Activated T-cell treated with anti-CD3 and anti-CD28 coated beads for 24 hours (primary cell): ENCODE data around the gene TGM2.

ENCODE experiments used
- DNase-seq: peaks from one replicate; pipeline ENCODE4 v3.0.0-alpha.2; 2020; ENCODE audit warnings: low read depth

Gene TGM2

DNA sequence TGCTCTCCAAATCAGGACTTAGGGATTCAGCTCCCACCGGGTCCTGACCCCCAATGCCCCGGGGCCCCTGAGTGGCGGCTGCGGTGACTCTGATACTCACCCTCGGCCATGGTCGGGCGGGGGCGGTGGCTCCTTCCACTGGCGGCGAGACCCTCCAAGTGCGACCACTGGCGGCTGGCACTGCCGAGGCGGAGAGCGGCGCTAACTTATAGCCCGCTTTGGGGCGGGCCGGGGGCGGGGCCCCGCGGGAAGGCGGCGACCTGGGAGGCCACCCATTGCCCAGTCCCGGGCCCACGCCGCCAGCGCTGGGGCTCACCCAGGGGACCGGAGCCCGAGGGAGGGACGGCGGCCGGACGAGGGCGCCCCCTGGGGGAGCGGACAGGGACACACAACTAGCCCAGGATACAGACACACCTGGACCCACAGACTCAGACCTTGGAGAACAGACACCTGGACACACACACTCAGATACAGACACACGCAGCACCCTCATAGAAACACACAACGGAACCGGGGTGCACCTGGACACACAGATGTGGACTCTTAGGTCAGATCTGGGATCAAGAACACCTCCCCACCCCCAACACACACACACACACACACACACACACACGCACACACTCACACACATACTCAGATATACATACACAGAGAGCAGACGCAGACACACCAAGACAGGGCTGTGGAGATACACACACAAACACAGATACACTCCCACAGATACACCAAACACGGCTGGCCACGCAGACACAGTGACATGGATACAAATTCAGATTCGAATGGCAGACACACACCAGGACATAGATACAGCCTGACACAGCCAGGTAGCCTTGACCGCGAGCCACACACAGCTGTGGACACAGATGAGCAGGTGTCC lies at the start of gene TGM2:
Gene TGM2, minus strand, starts transcription at position 182 of the 877 bp plus-strand sequence. Its CDS starts 72 bp downstream, at position 110.
- peak; percentile 26 for DNase-seq

DNA sequence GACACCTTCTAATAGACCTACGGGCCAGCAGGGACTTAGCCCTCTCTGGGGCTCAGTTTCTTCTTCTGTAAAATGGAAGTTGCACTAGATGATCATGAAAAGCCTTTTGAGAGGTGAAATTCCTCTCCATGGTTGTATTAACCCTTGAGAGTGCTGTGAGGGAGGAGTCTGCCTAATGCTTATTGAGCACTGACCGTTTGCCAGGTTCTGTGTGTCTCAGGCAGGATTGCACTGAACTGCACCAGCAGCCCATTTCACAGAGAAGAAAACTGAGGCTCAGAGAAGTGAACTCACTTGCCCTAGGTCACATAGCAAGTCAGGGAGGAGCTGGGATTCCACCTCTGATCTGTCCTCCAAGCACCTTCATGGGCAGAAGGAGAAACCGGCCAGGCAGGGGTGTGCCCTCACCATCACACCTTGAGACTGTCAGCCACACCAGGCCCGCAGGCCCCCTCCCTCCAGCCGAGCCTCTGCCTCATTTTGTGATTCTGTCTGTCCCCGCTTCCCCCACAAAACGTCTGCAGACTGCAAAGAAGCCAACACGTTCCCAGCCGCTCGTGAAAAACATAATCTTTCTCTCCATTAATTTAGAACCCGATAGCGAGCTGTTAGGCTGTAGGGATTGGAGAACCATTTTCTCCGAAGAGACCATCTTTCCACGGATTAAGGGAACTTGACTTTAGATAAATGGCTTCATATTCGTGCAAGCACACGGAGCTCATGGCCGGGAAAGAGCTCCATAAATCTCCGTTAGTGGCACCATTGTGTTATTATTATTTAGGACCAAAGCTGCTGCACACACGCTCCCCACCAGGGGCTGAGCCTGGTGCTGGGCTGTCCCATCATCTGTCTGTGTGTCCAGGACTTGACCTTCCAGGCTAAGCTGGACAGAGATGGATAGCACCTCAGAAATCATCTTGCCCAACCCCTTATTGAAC lies 49.5 kb upstream of the TGM2 start:
- DNase-seq, result no peak

DNA sequence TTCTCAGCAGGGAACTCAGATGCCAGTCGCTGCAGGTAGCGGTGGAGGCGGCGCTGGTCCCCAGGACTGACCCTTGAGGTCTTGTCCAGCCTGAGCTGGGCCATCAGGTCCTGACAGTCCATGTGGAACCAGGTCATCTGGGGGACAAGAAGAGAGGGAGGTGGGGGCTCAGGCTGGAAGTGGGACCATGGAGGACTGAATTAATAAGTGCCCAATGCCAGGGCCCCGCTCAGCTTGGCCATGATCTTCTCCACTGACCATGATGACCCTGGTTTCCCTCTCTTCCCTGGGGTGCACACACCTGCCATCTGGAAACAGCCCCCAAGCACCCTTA lies 48.5 kb upstream of the TGM2 start:
- no peak for DNase-seq

DNA sequence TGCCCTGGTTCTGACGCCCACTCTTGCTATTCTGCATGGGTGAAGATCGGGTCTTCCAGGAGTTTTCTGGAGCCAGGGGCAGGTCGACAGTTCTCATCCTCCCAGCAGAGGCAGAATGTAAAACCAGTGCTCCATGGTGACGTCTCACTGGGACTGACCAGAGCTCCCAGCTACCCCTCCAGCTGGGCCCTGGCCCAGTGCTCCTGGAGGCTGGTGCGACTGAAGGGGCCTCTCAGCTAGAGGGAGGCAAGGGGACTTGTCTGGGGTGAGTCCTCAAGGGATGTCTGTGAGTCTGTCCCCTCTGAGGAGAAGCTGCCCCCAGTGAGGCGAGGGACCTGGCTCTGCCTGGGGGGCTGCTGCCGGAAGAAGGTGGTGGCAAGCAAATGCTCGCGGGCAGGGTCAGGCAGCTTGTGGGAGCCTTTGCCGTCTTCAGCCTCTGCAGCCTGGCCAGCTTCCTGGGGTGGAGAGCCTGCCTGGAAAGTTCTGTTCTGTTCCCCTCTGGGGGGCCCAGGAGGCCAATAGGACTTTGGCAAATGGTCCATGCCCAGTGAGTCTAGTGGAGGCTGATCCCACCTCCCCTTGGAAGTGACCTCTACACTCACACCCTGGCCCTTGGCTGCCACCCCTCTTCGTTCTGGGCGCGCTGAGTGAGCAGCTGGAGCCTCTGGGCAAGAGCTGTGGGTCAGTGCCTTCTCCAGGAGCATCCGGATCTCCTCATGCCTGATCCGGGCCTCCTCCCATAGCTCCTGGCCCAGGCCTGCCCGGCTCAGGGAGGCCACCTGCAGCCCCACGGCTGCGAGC lies 47.9 kb upstream of the TGM2 start:
- DNase-seq, result no peak

DNA sequence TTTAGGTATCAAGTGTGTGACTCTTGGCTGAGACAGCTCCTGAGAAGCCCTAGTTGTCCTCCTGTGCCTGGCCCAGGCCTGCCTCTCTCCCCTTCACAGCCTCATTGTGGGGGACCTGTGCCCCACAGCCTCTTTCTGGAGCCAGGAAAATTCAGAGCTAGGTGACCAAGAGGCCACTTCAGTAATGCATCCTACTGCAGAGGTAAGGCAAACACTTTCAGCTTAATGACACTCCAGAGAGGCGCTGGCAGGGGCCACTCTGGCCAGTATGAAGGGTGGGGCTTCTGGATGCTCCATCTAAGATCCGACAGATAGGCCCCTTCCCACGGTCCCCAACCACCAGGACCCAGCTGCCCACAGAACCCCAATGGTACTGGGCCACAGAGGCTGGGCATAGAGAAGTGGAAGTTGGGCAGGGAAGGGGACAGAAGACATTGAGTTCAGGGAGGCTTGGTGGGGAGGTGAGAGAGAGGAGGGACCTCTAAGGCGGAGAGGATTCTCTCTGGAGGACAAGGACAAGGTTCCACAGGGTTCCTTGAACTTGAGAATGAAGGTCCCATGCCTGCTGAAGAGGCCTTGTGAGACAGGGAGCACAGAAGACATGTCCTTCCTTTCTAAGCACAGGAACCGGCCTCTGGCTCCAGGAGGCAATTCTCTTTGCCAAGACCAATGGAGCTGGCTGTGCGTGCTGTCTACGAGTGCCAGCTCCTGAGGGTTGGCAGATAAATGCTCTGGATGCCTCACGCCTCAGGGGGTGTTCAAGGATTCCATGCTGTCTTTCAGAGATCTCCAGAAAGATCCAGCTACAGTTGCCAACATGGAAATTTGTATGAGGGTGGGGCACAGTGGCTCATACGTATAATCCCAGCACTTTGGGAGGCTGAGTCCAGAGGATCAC lies 46.4 kb upstream of the TGM2 start:
- DNase-seq, result no peak

DNA sequence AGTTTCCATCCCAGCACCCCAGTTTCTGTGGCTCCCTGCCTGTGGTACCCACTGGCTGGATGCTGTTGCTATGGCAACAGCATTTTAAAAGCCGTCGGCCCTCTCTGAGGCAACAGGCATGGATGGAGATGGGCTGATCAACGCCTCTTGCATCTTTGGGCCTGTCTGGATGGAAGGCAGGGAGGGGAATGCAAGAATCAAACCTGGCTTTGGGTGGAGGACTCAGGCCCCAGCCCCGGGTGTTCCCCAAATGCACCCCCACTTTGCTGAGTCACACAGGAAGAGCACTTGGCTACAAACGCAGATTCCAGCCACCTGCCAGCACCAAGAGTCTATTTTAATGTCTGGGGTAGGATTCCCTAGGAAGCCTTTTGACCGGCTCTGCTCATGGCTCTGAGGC lies 45.7 kb upstream of the TGM2 start:
- no peak for DNase-seq

DNA sequence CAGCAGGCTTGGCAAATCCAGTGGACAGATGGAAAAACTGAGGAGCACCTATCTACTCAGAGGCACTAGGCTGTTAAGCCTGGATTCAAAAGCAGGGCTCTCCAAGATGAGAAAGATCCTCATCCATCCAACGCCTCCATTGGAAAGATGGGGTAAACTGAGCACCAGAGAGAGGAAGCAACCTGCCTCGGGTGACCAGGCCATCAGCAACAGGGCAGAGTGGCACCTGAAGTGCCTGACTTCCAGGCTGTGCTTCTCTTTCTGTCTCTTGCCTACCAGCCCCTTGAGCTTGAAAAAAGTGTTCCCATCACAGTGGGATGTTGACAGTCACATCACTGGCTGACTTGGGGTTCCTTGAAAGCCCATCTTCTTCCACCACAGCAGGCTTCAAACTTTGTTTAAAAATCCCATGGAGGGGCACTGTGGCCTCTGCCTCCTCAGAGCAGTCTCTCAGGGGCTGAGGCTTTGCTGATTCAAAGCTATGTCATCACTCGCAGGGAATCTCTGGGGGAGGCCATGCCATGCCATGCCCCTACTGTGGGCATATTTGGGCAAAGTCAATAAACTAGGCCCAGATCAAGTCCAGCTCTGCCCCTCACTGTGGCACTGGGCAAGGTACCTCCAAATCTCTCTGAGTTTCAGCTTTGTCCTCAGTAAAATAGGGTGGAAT lies 44.8 kb upstream of the TGM2 start:
- DNase-seq, result no peak

DNA sequence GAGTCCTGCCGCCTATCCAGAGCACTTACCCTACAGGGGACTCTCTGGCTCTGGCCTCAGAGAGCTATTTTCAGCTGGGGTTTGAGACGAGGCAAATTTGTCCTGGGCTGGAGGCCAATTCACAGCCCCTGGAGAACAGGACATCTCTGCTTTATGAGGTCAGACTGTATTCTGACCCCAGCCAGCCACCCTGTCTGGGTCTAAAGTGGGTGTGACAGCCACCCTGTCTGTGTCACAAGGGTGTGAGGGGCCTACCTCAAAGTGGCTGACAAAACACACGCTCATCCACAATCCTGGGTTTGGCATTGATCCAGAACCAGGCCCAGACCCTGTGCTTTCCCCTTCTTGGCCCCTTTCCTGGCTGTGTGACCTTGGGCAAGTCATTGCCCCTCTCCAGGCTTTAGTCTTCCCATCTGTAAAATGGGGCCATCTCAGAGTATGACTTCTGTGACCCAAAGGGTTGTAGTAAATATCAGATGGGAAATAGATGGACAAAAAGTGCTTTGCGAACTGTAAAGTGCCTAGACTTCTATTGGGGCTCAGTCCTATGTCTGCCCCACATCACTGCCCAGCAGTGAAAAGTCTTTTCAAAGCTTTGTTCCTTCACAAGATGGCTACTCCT lies 44.1 kb upstream of the TGM2 start:
- DNase-seq, result no peak

DNA sequence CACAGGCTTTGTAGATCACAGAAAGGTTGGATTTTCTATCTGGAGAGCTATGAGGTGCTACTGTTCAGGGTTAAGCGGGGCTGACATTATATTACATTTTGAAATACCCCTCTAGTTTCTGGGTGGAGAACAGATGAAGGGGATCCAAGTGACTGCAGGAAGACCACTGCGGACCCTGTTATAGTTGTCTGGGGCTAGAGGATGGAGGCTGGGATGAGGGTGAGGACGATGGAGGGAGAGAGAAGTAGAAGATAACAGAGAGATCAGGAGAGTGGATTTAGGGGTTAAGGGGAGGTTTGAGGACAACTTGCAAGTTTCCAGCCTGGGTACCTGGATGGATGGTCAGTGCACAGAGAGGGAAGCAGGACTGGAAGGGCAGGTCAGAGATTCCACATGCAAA lies 43.5 kb upstream of the TGM2 start:
- DNase-seq, result no peak

DNA sequence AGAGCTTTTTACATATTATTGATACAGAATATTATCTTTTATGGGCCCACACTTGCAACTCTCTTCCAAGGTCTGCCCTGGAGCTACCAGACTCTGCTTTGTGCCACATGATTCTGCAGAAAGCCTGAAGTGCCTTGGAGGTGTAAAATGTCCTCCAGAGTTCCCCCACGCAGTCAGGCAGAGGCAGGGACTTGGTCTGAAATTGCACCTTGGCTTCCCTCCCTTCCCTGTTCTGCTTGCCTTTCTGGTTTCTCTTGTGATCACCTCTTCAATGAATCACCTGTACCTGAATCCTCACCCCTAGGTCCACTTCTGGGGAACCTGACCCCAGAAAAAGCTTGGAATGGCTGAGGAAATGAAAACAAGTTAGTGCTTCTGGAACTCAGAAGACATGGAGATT lies 43.0 kb upstream of the TGM2 start:
- no peak for DNase-seq

DNA sequence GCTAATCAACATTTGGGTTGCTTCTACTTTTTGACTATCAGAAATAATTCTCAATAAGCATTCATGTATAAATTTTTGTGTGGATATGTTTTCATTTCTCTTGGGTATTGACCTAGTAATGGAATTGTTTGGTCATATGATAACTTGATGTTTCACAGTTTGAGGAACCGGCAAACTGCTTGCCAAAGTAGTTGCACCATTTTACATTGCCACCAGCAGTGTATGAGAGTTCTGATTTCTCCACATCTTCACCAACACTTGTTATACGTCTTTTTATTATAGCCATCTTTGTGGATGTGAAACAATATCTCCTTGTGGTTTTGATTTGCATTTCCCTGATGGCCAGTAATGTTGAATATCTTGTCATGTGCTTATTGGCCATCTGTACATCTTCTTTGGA lies 42.6 kb upstream of the TGM2 start:
- no peak for DNase-seq

DNA sequence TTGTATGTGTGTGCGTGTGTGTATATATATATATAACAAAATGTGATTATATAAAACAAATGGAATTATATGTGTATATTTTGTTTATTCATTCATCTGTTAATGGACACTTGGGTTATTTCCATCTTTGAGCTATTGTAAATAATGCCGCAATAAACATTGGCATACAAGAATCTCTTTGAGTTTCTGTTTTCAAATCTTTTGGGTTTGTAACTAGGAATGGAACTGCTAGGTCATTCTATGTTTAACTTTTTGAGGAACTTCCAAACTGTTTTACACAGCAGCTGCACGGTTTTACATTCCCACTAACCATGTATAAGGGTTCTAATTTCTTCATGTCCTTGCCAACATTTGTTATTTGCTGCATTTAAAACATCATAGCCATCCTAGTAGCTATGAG lies 39.9 kb upstream of the TGM2 start:
- no peak for DNase-seq

DNA sequence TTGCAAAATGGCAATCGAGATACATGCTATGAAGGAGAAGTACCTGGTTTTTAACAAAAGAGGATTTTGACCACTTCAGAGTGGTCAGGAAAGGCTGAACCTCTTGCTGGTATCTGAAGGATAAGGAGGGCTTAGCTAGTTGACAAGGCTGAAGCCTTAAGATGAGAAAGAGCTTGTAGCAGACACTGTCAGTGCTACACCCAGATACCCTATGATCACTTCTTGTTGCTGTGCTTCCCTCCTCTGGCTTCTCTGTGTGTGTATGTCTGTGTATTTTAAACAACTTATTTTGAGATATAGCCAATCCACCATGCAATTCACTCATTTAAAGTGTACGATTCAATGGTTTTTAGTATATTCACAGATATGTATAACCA lies 38.9 kb upstream of the TGM2 start:
- no peak for DNase-seq

DNA sequence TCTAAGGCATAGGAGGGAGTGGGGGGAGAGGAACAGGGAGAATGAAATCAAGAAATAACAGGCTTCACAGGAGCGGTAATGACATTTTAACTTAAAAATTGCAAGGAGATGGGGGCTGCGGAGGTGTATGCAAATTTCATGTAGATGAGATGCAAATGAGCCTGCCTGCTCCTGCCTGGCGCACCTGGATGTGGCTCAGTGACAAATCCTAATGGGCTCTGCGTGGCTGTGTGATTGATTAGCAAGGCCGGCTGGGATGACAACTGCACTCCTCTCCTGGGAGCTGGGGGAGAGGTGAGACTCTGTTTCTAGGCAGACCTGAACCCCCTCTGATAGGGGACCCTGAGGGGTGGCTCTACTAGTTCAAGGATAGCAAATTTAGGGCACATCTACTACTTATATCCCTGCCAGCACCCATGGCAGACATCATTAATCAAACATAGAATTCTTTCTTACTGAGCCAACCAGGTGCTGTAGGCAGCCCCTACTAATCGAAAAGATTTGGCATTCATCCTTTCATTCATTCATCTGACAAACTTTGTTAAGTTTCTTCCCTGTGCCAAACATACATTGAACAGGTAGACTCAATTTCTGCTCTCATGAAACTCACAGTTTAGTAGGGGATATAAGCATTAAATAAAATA lies 38.4 kb upstream of the TGM2 start:
- DNase-seq, result no peak

DNA sequence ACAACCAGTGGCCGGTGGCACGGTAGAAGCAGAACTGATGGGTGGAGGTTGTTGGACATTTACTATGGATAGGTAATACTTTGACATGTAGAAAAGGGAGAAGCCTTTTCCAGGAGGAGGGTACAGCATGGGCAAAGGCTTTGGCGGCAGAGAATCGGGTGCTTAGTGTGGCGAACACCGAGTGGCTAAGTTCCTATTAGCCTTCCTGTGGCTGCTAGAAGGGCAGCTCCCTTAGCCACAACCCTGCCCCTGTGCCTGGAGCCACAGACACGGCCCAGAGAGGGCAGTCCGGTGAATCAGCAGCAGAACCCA lies 37.9 kb upstream of the TGM2 start:
- DNase-seq, result no peak

DNA sequence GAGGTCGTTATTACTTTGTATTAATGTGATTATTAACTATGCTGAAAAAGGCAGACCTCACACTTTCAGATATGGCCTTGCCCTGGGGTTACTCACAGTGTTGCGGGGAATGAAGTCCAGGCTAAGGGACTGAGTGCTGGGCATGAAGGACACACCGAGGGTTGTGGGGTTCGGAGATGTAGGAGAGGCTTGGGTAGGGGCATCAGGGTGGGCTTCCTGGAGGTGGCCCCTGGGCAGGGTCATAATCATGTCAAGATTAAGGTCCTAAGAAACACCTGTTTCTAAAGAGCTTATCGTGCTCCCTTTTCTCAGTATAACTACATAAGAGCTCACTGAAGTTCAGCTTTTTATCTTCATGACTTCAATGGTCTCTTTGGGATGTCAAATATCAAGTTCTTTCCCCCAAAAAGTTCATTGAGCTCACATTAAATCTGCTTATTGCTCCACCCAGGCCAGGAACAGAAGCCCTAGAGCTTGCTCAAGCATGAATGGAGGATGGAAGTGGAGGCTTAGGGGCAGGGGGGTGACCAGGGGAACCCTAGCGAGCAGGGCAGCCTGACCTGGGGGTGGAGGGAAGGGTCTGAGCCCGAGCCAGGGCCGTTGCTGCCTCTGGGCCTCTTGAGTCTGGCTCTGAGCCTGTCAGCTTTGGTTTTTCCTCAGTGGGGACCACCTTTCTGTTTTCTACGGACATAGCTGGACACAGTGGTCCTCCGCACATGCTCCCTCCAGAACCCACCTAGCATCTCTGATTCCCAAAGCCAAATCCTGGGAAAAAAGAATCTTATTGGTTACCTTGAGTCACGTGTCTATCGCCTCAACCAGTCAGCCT lies 37.3 kb upstream of the TGM2 start:
- DNase-seq, result no peak

DNA sequence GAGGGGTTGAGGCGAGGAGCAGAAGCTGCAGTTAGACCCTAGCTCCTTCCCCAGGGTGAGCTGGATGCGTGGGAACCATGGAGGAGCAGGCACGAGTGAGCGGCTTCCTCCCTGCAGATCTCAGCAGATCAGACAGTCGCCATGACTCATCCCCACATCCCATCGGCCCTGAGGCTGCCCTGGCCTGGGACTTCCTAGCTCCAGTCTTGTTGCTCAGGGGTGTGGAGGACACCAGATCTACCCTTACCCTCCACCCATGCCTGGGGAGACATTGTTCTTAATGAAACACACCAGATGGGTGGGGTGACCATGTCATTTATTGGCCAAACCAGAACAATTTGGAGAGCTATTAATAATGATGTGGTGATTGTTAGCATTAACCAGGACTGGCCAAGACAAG lies 36.3 kb upstream of the TGM2 start:
- no peak for DNase-seq

DNA sequence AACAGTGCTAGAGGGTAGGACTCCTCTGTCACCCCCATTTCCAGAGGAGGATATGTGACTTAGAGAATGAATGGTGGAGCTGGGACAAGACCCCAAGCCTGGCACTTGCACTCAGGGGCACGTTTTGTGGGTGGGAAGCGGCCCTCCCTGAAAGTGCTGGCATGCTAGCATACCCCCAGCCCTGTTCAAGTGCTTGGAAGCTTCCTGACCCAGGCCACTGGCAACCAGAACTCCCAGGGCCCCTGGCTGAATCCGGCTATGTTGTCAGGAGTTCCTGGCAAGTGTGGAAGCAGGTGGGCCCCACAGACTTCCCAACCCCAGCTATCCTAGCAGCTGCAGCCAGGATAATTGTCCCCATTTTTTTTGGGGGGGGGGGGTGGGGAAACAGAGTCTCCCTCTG lies 35.6 kb upstream of the TGM2 start:
- no peak for DNase-seq
